Testis (tissue), 3 donors: ENCODE results near the gene SKAP1. TPM values are rescaled to one million over a fixed set of nuclear protein-coding genes. Genes with fewer than 3 reads are reported as not detected.

Source experiments
- DNase-seq: peaks from one replicate; pipeline ENCODE4 v3.0.0-alpha.2; 2019
- H3K27ac ChIP-seq, 2 donors: fragments of 200-600 bp; sonication (generic); one replicate each; pipeline ENCODE4 v1.5.1; 2019
- H3K27me3 ChIP-seq: fragments of 200-600 bp; sonication (generic); one replicate; pipeline ENCODE4 v1.5.1; 2019
- H3K36me3 ChIP-seq: fragments of 200-600 bp; sonication (generic); one replicate; pipeline ENCODE4 v1.5.1; 2017; ENCODE audit warnings: low read depth; ENCODE audit errors: missing control alignments
- H3K4me1 ChIP-seq: fragments of 200-600 bp; sonication (generic); one replicate; pipeline ENCODE4 v1.5.1; 2019
- H3K4me3 ChIP-seq, 2 donors: fragments of 200-600 bp; sonication (generic); one replicate each; pipeline ENCODE4 v1.5.1; 2017 to 2019
- H3K9me3 ChIP-seq: fragments of 200-600 bp; sonication (generic); one replicate; pipeline ENCODE4 v1.5.1; 2017
- CTCF ChIP-seq, 3 experiments: fragments of 450-650 bp in 2 of 3; fragments of 200-600 bp in 1 of 3; sonication (generic) in 1 of 3; IDR thresholded peaks; one replicate each; pipeline ENCODE4 v1.5.1; 2016 to 2019; ENCODE audit warnings: antibody characterized with exemption in 3 of 3, mild to moderate bottlenecking in 2 of 3, moderate library complexity in 1 of 3
- POLR2A ChIP-seq: fragments of 450-650 bp; IDR thresholded peaks from one replicate; pipeline ENCODE4 v1.6.1; 2017; ENCODE audit warnings: antibody characterized with exemption, mild to moderate bottlenecking, moderate library complexity
- WGBS, 2 donors: methylation state at CpG; one replicate each; pipeline ENCODE4 v1.1.5; 2018; 5-methylcytosine and 5-hydroxymethylcytosine counted together
- intact Hi-C: fragments of 100-400 bp; cut with DNase I; formaldehyde crosslinking; loops from one replicate; pipeline ENCODE4 v1.15.1; 2023; ENCODE audit warnings: low total_unique reads
- polyA plus RNA-seq: library from polyadenylated mRNA; stranded (reverse); fragments of 350-450 nt; fragmentation: Illumina TruSeq; extraction: RNeasy Lipid Tissue Mini Kit (QIAGEN cat#74804); gene quantifications from one replicate; pipeline ENCODE4 v1.2.3, GENCODE V29; 2014; ENCODE audit warnings: low read depth, low replicate concordance; ENCODE audit not compliant: insufficient read depth
- total RNA-seq, 2 donors: library from RNA; depleted of rRNA; stranded (reverse); fragments of >200 nt; gene quantifications; one replicate each; pipeline ENCODE4 v1.2.3, GENCODE V29; 2016

Gene SKAP1
- total and polyA plus RNA-seq, 3 donors from 2014 or later, result 9.0 to 34.1 (median 16.9) TPM

DNA sequence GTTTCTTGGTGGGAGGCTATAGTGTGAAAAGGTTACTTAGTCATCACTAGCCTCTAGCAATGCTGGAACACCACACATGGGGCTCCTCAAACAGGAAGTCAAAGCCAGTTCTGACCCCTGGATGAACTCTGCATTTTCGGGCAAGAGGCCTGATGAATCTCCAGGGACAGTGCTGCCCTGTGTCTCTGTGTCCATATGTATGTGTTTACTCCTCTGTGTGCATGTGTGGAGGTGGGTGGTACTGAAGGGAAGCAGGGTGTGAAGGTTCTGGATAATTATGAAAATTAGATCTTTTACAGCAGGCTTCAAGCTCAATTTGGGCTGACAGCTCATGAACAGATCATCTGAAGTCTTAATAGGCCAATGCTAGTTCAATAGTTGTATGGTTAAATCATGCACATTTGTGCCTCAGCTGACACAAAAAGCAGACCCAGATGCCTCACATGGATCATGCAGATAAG lies 188.9 kb downstream of the SKAP1 start:
- H3K4me1 ChIP-seq, result peaks cover 13% of the 10 kb centered on the region
- intact Hi-C loops, result no loop called here
- H3K27ac ChIP-seq, result no peak overlapping the region
- WGBS, 2 donors, result 5 to 27% methylated on average over 1 of the region's 1 CpG
- H3K4me3 ChIP-seq, result no peak overlapping the region
- no peak for TF ChIP-seq POLR2A
- no peak for TF ChIP-seq CTCF (IDR thresholded peaks at IDR 0.05)
- no peaks in the 10 kb centered on the region for H3K9me3 ChIP-seq
- DNase-seq, result no peak
- H3K27me3 ChIP-seq, result no peaks in the 10 kb centered on the region
- no peaks in the 10 kb centered on the region for H3K36me3 ChIP-seq

GRCh38 chr17:48240562-48241130 lies 189.4 kb downstream of the SKAP1 start:
- Histone ChIP-seq H3K4me1 (peaks cover 13% of the 10 kb centered on the region), H3K4me3 (no peak overlapping the region), H3K27ac (no peak overlapping the region), H3K9me3 (no peaks in the 10 kb centered on the region), H3K36me3 (no peaks in the 10 kb centered on the region), H3K27me3 (no peaks in the 10 kb centered on the region)
- no peak for DNase-seq
- 35 to 43% methylated on average over 2 of the region's 2 CpGs for WGBS, 2 donors
- intact Hi-C loops, result no loop called here
- TF ChIP-seq POLR2A (no peak), CTCF (IDR thresholded peaks at IDR 0.05) (no peak)

DNA sequence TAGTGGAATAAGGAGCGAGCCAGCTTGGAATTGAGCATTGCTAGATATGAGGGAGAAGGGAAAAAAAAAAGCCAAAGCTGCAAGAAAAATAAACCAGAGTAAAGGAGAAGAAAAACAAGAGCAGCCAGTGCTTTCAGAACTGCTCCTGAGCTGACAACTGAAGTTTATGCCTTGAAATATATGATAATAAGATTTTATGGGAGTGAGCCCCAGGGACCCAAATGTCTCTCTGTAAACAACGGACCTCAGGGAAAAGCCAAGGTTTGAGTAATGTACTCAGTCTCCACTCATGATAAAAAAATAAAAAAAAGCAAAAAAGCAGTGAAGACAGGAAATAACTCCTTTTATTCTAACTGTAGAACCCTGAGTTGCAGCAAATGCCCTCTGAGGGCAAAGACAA lies 189.9 kb downstream of the SKAP1 start:
- TF ChIP-seq CTCF (IDR thresholded peaks at IDR 0.05) (no peak), POLR2A (no peak)
- no peak for DNase-seq
- peaks cover 13% of the 10 kb centered on the region for H3K4me1 ChIP-seq
- intact Hi-C loops, result no loop called here
- no peak overlapping the region for H3K4me3 ChIP-seq
- H3K27ac ChIP-seq, result no peak overlapping the region
- H3K36me3 ChIP-seq, result no peaks in the 10 kb centered on the region
- WGBS, 2 donors, result 62% methylated on average over 2 of the region's 2 CpGs
- no peaks in the 10 kb centered on the region for H3K27me3 ChIP-seq
- no peaks in the 10 kb centered on the region for H3K9me3 ChIP-seq

- H3K27ac ChIP-seq, result no peak overlapping the region
- no peaks in the 10 kb centered on the region for H3K27me3 ChIP-seq
- no peak overlapping the region for H3K4me3 ChIP-seq
- H3K9me3 ChIP-seq, result no peaks in the 10 kb centered on the region
- no peaks in the 10 kb centered on the region for H3K36me3 ChIP-seq
- WGBS, 2 donors, result 85 to 100% methylated on average over 1 of the region's 1 CpG
- intact Hi-C loops, result no loop called here
- TF ChIP-seq CTCF (IDR thresholded peaks at IDR 0.05) (no peak), POLR2A (no peak)
- peaks cover 13% of the 10 kb centered on the region for H3K4me1 ChIP-seq
- no peak for DNase-seq
These were observed 190.4 kb downstream of the SKAP1 start for GRCh38 chr17:48239603-48239995.

- Histone ChIP-seq H3K27ac (no peak overlapping the region), H3K27me3 (no peaks in the 10 kb centered on the region), H3K4me3 (no peak overlapping the region), H3K36me3 (no peaks in the 10 kb centered on the region), H3K9me3 (no peaks in the 10 kb centered on the region), H3K4me1 (peaks cover 13% of the 10 kb centered on the region)
- DNase-seq, result no peak
- intact Hi-C loops, result no loop called here
- 81 to 87% methylated on average over 4 of the region's 4 CpGs for WGBS, 2 donors
- no peak for TF ChIP-seq POLR2A
- TF ChIP-seq CTCF (IDR thresholded peaks at IDR 0.05), result no peak
These were observed 190.9 kb downstream of the SKAP1 start for GRCh38 chr17:48238933-48239602.
